Activated CD4-positive, alpha-beta T cell treated with anti-CD3 and anti-CD28 coated beads, Interleukin-2, amount 10 ng/mL, durations not matched to agents 7 days and 5 days (primary cell): ENCODE data around the gene SYTL2. TPM values are rescaled to one million over a fixed set of nuclear protein-coding genes. Genes with fewer than 3 reads are reported as not detected.
"Not testable (repeated sequence)": the region's sequence is repeated elsewhere in the genome, so short reads cannot be mapped to it uniquely, and the experiment has no call there.

Source experiments
- CTCF ChIA-PET: fragments of 350-600 bp; sonication (Branson Sonifier 250); formaldehyde crosslinking; loops from one replicate; lab custom pipeline; 2021; ENCODE audit warnings: antibody characterized with exemption; lab: Charles Lee
- POLR2A ChIA-PET: fragments of 350-600 bp; sonication (Branson Sonifier 250); formaldehyde crosslinking; loops from one replicate; lab custom pipeline; 2021; ENCODE audit warnings: antibody characterized with exemption; lab: Charles Lee
- DNase-seq: peaks from one replicate; pipeline ENCODE4 v3.0.0-alpha.2; 2020
- H3K27ac Mint-ChIP-seq: one replicate; pipeline ENCODE4 v1.8.0; 2021; ENCODE audit warnings: mild to moderate bottlenecking, moderate library complexity, mixed read lengths
- H3K27me3 Mint-ChIP-seq: one replicate; pipeline ENCODE4 v1.8.0; 2021; ENCODE audit warnings: mixed read lengths
- H3K36me3 Mint-ChIP-seq: one replicate; pipeline ENCODE4 v1.8.0; 2021; ENCODE audit warnings: low read depth, mixed read lengths
- H3K4me1 Mint-ChIP-seq: one replicate; pipeline ENCODE4 v1.8.0; 2021; ENCODE audit warnings: mixed read lengths
- H3K4me3 Mint-ChIP-seq: one replicate; pipeline ENCODE4 v1.8.0; 2021; ENCODE audit warnings: mild to moderate bottlenecking, moderate library complexity, mixed read lengths
- H3K9me3 Mint-ChIP-seq: one replicate; pipeline ENCODE4 v1.8.0; 2021; ENCODE audit warnings: mixed read lengths
- total RNA-seq, 2 experiments: library from RNA; stranded (reverse); gene quantifications; one replicate each; pipeline ENCODE4 v1.2.3, GENCODE V29; 2021

The SYTL2 gene
- total RNA-seq, 2 experiments from 2014 or later: 43.5 to 45.6 TPM

DNA sequence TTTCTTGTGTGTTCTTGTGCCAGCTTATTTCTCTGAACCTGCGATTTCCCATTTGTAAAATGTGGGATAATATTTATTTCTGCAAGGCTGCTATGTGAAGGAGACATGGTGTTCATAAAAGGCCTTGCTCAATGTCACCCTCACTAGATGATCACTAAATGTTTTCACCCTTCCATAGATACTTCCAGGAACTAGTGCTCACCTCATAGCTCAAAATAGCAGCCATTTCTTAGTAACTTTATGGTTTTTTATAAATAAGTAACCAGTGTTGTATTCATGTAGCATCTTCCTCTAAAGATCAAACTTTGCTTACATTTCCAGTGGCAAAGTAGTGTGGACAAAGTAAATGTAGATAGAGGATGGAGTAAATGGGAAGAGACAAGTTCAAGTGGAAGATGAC is 23.8 kb downstream of the SYTL2 start:
- CTCF ChIA-PET: interaction anchor here (1.6 kb wide), 1 partner anchor 10 kb away, joined by 5 read pairs; no protein-coding TSS in a partner anchor
- peak overlapping the region; percentile 42 for H3K27ac Mint-ChIP-seq
- H3K4me3 Mint-ChIP-seq: no peak overlapping the region
- H3K36me3 Mint-ChIP-seq: peaks cover 35% of the 10 kb centered on the region
- H3K4me1 Mint-ChIP-seq: peaks cover 50% of the 10 kb centered on the region
- DNase-seq: no peak
- H3K27me3 Mint-ChIP-seq: no peaks in the 10 kb centered on the region
- POLR2A ChIA-PET: no interaction called here
- H3K9me3 Mint-ChIP-seq: peaks cover 14% of the 10 kb centered on the region

DNA sequence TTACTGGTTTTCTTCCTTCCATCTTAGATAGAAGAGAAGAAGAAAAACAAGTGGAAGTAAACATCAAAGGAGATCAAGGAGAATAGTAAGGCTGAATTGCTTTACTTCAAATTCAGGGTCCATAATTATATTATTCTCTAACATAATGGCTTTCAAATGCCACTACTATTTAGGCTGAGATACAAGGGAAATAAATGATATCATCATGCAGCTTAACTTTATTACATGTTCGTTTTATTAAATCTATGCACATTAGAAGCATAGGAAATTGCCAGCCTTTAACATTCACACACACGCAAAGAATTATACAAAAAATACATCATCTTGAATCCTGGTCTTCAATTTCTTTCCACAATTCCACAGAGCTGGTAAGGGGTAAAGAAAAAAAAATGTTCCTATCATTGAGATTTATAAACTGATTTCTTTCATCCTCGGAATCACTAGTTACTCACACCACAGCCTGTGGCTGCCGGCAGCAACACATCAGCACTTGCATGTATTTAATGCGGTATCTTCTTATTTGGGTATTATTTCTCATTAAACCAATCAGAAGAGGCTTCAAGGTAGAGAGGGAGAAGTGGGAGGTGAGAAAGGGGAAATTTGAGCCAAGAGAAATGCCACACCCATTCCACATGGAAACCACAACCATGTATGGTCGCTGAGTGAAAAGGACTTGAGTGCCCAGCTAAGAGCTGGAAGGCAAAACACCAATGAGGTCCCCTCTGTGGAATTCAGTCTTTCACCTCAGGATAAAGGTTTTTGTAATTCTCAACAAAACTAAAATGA is 26.3 kb downstream of the SYTL2 start:
- no peak overlapping the region for H3K27ac Mint-ChIP-seq
- ChIA-PET CTCF (interaction anchor here (1.1 to 1.3 kb wide), 2 partner anchors 10 to 105 kb away, joined by 3 read pairs; no protein-coding TSS in a partner anchor), POLR2A (no interaction called here)
- peaks cover 68% of the 10 kb centered on the region for H3K4me1 Mint-ChIP-seq
- DNase-seq: no peak
- peaks cover 20% of the 10 kb centered on the region for H3K9me3 Mint-ChIP-seq
- H3K27me3 Mint-ChIP-seq: no peaks in the 10 kb centered on the region
- H3K4me3 Mint-ChIP-seq: no peak overlapping the region
- peaks cover 51% of the 10 kb centered on the region for H3K36me3 Mint-ChIP-seq

DNA sequence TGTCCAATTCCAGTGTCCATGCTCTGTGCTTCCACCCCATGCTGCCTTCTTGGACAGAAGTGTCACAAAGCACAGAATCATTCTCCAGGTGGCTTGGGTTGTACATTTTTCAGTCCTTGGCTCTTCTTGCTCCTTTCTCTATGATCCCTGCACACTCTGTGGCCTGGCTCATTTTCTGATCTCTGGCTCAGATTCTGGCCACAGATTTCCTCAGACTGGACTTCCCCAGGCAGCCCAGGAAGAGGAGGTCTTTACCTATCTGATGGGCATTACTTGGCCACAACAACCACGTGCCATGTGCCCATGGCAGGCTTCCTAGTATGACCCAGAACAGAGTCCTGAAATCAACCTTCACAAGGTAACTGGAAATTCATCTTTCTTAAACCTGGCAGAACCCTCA is 27.2 kb downstream of the SYTL2 start:
- CTCF ChIA-PET: no interaction called here
- peaks cover 65% of the 10 kb centered on the region for H3K4me1 Mint-ChIP-seq
- DNase-seq: no peak
- peaks cover 51% of the 10 kb centered on the region for H3K36me3 Mint-ChIP-seq
- H3K27me3 Mint-ChIP-seq: no peaks in the 10 kb centered on the region
- H3K27ac Mint-ChIP-seq: no peak overlapping the region
- POLR2A ChIA-PET: no interaction called here
- H3K9me3 Mint-ChIP-seq: peaks cover 20% of the 10 kb centered on the region
- H3K4me3 Mint-ChIP-seq: no peak overlapping the region

DNA sequence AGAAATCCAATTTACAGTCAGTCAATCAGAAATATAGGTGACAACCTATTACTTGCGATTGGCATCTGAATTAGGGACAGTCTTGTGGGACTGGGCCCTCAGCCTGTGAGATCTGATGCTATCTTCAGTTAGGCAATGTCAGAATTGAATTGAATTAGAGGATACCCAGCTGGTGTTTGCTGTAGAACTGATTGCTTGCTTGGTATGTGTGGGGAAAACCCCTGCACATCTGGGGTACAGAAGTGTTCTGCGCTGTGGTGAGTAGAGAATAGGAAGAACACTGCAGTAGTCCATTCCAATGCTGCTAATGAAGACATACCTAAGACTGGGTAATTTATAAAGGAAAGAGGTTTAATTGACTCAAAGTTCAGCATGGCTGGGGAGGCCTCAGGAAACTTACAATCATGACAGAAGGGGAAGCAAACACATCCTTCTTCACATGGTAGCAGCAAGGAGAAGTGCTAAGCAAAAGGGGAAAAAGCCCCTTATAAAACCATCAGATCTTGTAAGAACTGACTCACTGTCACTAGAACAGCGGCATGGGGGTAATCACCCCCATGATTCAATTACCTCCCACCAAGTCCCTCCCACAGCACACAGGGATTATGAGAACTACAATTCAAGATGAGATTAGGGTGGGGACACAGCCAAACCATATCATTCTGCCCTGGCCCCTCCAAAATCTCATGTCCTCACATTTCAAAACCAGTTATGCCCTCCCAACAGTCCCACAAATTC is 30.0 kb downstream of the SYTL2 start:
- Mint-ChIP-seq H3K36me3 (peaks cover 44% of the 10 kb centered on the region), H3K4me1 (peaks cover 41% of the 10 kb centered on the region), H3K27ac (peak overlapping the region; percentile 42), H3K9me3 (peaks cover 15% of the 10 kb centered on the region)
- POLR2A ChIA-PET, DNase-seq, H3K4me3 Mint-ChIP-seq, H3K27me3 Mint-ChIP-seq: not testable (repeated sequence)
- CTCF ChIA-PET: interaction anchor here (0.7 to 1.6 kb wide), 2 partner anchors 13 to 26 kb away, joined by 3 to 5 read pairs; no protein-coding TSS in a partner anchor

DNA sequence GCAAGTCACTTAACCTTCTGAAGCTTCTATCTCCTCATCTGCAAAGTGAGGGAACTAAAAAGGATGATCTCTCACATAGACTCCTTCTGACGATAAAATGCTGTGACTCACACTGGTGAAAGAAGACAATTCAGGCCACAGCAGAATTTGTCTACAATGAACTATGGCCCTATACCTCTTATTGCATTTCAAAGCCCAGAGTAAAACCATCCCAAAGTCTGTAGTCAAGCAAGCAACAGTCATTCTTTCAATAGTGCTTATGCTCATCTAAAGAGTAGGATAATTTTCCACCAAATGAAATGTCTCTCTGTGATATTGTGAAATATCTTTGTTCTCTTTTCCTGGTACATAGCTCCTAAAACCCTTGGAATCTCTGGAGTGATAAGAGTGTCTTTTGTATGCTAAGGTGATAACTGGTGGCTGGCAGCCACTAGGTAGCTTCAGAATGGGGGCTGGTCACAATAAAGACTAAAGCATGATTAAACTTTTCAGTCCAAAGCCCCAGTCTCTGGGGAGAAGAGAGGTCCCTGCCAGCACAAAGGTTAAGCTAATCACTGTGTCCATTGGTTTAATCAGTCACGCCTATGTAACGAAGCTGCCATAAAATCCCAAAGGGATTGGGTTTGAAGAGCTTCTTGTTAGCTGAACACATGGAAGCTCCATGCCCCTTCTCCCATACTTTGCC is 30.8 kb downstream of the SYTL2 start:
- CTCF ChIA-PET: interaction anchor here (0.7 to 1.6 kb wide), 2 partner anchors 14 to 27 kb away, joined by 3 to 5 read pairs; no protein-coding TSS in a partner anchor
- peaks cover 40% of the 10 kb centered on the region for H3K4me1 Mint-ChIP-seq

DNA sequence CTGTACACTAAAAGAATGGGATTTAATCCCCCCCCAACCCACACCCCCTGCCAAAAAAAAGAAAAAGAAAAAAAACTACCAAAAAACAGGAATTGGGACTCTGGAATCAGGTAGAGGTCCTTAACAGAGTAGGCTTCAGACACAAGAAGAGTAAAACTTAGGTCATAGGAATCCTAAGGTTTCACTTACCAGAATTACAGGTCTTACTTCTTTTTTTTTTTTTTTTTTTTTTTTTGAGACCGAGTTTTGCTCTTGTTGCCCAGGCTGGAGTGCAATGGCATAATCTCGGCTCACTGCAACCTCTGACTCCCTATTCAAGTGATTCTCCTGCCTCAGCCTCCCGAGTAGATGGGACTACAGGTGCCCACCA is 33.4 kb downstream of the SYTL2 start:
- POLR2A ChIA-PET, DNase-seq, H3K27ac Mint-ChIP-seq, H3K4me3 Mint-ChIP-seq, H3K9me3 Mint-ChIP-seq, H3K27me3 Mint-ChIP-seq: not testable (repeated sequence)
- H3K4me1 Mint-ChIP-seq: peaks cover 34% of the 10 kb centered on the region
- H3K36me3 Mint-ChIP-seq: peaks cover 38% of the 10 kb centered on the region
- CTCF ChIA-PET: interaction anchor here (0.7 kb wide), 1 partner anchor 12 kb away, joined by 5 read pairs; no protein-coding TSS in a partner anchor

More for the DNA sequence above, 30.8 kb downstream of the SYTL2 start:
- POLR2A ChIA-PET: no interaction called here
- no peak overlapping the region for H3K4me3 Mint-ChIP-seq
- peaks cover 43% of the 10 kb centered on the region for H3K36me3 Mint-ChIP-seq
- no peaks in the 10 kb centered on the region for H3K27me3 Mint-ChIP-seq
- peaks cover 13% of the 10 kb centered on the region for H3K9me3 Mint-ChIP-seq
- no peak for DNase-seq
- H3K27ac Mint-ChIP-seq: no peak overlapping the region

DNA sequence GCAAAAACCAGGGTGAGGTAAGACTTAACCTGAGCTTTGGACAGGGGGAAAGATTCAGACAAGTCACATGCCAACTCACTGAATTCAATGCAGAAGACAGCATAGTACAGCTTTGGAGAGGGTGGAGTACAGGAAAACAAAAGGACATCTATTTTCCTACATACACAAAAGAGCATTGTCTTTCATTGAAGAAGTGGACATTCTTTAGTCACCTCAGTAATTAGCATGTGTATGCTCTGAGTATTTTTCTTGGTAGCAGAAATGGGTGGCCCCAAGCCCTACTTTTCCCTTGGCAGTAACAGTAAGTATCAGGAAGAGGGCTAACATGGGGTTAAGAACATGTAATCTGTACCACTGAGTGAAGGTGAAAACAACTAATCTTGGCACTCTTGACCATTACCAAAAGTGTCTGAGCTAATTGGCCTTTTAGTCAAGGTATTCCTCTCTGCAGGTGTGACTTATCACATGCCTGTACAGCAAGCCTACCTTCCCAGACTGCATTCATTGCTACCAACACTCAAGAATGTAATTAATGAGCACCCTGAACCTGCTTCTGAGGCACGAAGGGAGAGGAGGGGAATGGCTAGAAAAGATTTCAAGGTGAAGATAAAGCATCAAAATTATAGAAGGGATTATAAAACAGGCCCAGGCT is 33.9 kb downstream of the SYTL2 start:
- Mint-ChIP-seq H3K4me3 (no peak overlapping the region), H3K27me3 (no peaks in the 10 kb centered on the region), H3K36me3 (peaks cover 33% of the 10 kb centered on the region), H3K27ac (no peak overlapping the region), H3K9me3 (peaks cover 6% of the 10 kb centered on the region), H3K4me1 (peaks cover 33% of the 10 kb centered on the region)
- DNase-seq: no peak
- ChIA-PET POLR2A (no interaction called here), CTCF (no interaction called here)

DNA sequence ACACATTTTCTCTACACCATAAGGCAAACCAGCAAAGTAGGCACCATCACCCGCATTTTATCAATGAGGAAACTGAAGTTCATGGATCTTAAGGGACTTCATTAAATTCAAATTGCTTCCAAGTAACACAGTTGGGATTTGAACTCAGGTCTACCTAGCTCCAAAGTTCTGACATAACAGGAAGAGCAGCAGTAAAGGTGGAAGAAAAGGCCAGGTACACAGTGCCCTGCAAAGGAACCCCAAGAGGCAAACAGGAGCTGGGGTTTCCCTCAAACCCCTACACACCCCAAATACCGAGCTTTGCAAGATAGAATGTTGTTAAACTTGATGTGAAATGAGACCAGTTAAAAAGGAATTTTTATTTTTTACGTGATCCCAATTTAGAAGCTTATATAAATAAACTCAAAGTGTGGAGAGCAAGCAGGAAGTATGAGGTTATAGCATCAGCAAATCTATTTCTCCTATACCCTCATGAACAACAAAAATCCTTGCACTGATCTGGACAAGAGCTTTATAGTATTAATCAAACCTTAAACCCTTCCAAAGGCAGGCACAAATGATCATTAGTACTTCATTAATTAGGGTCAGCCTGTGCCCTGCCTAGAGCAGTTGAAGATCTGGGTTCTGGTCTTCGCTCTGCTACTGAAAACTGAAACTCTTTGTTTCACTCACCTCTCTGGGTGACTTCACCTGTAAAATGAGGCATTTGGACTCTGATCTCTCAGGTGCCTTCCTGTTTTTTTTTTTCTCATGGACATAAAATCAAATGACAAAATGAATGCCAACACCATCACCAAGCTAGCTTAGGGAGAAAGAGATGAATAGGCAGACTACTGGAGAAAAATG is 36.5 kb downstream of the SYTL2 start:
- Mint-ChIP-seq H3K36me3 (peaks cover 23% of the 10 kb centered on the region), H3K9me3 (peaks cover 3% of the 10 kb centered on the region), H3K27me3 (no peaks in the 10 kb centered on the region), H3K4me3 (no peak overlapping the region), H3K27ac (peak overlapping the region; percentile 63), H3K4me1 (peaks cover 15% of the 10 kb centered on the region)
- ChIA-PET POLR2A (no interaction called here), CTCF (interaction anchor here (0.6 to 2.6 kb wide), 11 partner anchors 9 to 154 kb away, joined by 3 to 7 read pairs (median 3); no protein-coding TSS in a partner anchor)
- DNase-seq: no peak

DNA sequence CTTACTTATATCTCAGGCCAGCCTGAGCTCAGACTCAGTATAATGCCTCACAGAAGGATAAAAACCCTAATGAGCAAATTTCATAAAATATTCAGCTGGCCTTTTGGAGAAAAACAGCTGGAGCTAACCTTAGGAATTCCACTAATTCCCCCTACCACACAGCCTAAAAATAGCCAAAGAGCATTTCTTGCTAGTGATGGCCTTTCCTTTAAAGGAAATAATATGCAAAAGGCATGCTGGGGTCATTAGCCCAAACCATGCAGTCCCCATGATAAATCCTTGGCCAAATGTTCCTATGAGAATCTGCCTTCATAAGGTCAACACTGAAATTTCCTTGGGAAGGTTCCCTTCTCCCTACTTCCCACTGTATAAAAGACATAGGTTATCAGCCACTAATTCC is 38.2 kb downstream of the SYTL2 start:
- ChIA-PET POLR2A (no interaction called here), CTCF (interaction anchor here (1.2 kb wide), 1 partner anchor 21 kb away, joined by 3 read pairs; no protein-coding TSS in a partner anchor)
- DNase-seq: no peak
- H3K27me3 Mint-ChIP-seq: no peaks in the 10 kb centered on the region
- H3K36me3 Mint-ChIP-seq: peaks cover 26% of the 10 kb centered on the region
- H3K4me1 Mint-ChIP-seq: peaks cover 27% of the 10 kb centered on the region
- peaks cover 7% of the 10 kb centered on the region for H3K9me3 Mint-ChIP-seq
- H3K27ac Mint-ChIP-seq: no peak overlapping the region
- no peak overlapping the region for H3K4me3 Mint-ChIP-seq

DNA sequence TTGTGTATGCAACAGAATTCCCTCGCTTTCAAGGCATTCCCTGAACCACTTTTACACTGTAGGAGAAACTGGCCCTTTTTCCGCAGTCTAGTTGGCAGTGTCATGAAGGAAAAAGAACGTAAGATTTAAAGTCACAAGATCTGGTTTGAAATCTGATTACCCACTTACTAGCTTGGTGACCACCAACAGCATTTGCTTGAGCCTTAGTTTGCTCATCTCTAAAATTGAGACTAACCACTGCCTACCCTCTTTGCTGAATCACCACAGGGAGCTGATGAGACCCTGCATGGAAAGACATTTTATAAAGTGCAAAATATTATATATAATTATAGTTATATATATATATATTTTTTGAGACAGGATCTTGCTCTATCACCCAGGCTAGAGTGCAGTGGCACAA is 39.4 kb downstream of the SYTL2 start:
- Mint-ChIP-seq H3K4me3 (no peak overlapping the region), H3K36me3 (peaks cover 23% of the 10 kb centered on the region), H3K27ac (no peak overlapping the region), H3K27me3 (no peaks in the 10 kb centered on the region), H3K4me1 (peaks cover 34% of the 10 kb centered on the region), H3K9me3 (peaks cover 7% of the 10 kb centered on the region)
- DNase-seq: no peak
- CTCF ChIA-PET: no interaction called here
- POLR2A ChIA-PET: no interaction called here

DNA sequence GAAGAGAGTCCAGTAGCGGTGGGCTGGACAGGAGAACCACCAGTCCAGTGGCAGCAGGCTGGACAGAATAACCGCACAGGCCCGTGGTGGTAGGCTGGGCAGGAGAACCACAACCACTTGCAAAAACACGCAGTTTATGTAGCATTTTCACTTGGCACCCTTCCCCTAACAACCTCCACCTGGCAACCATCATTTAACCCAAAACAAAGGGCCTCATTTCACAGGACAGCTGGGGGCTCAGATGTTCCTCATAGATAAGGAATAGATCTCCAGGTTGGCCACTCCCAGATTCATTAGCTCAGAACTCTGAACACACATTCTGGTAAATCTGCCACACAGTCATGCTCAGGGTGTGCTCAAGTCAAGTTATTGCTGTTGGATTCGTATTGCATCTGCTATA is 41.2 kb downstream of the SYTL2 start:
- ChIA-PET CTCF (interaction anchor here (2.3 kb wide), 1 partner anchor 13 kb away, joined by 5 read pairs; no protein-coding TSS in a partner anchor), POLR2A (no interaction called here)
- DNase-seq: no peak
- no peaks in the 10 kb centered on the region for H3K27me3 Mint-ChIP-seq
- H3K36me3 Mint-ChIP-seq: peaks cover 18% of the 10 kb centered on the region
- peaks cover 7% of the 10 kb centered on the region for H3K9me3 Mint-ChIP-seq
- no peak overlapping the region for H3K27ac Mint-ChIP-seq
- H3K4me1 Mint-ChIP-seq: peaks cover 29% of the 10 kb centered on the region
- H3K4me3 Mint-ChIP-seq: no peak overlapping the region
